HG03457 (cell line): ENCODE results near the gene NRXN3.

Experiments
- ATAC-seq: cut with Tn5 transposase; IDR thresholded peaks from one replicate; pipeline ENCODE4 v1.9.1; 2021; ENCODE audit warnings: moderate number of reproducible peaks; ENCODE audit not compliant: unreplicated experiment

The NRXN3 gene

DNA sequence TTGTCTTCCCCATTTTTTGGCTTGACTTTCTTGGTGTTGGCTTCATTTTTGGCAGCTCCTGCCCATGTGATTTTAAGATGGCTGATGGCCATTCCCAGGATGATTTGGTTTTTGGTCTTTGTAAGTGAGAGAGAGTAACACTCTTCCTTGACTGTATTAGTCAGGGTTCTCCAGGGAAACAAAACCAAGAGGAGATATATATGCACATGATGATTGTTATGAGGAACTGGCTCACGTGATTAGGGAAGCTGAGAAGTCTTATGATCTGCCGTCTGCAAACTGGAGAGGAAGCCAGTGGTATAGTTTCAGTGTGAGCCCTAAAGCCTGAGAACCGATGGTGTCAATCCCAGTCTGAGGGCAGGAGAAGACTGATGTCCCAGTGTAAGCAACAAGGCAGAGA is 146.6 kb downstream of the NRXN3 start:
- ATAC-seq: no peak

DNA sequence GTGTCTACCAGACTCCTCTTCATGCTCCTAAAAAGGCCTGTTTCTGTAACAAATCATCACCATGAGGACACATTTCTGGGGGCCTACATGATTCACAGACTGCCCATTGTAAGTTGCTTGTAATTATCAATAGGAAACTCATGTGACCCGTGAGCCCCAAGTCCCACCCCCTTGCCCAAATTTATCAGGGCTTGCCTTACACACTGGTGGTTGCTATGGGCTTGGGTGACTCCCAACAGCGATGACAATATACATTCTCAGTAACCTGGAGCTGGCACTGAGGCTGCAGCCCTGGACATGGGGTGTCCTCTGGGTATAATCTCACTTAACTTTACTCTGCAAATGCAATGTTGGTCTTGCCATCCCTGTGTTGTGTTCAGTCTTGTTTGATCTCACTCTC is 149.2 kb downstream of the NRXN3 start:
- no peak for ATAC-seq

DNA sequence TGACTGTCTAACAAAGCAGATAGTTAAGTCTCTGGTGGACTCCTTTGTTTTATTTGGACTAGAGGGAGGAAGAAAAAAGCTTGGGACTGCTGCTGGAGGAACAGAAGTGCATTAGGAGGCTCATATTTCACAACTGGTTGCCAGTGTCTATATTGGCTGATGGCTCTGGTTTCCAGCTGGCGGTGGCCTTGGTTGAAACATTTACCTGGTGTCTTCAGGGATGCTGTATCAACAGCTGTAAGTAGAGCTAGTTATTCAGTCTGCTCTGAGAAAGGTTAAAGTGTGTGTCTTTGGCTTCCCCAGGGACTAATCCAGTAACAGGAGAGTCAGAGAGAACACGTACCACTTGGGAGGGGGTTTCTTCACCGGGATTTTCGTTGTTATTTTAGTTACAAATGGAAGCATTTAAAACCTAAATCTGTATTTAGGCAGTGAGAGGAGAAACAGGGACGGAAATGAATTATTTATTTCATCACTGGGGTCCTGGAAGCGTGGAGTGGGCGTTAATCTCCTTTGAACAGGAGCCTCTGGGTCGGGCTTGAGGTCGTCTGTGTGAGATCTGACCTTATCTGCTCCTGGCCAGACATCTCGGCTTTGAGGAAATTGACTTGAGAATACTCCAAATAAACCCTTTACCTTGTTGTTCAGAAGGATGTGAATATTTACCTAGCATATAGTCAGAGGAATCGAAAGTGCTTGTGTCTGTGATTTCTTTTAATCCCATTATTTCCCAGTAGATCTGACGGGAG is 149.9 kb downstream of the NRXN3 start:
- ATAC-seq: no peak

DNA sequence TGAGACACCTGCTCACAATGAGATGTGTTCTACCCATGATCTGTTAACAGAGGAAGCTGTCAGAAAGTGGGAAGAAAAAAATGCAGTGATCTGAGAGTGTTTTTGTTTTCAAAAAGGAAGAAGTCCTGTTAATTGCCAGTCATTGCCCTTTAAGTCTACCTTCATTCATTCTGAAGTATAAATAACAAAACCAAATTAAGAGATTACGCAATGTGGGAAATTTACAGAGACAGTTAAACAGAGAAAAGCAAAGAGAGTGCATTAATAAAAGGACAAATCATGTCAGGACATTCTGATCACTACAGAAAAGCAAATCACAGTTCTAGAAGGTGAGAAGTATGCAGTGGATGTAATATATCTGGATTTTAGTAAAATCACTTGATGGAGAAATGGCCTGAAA is 154.2 kb downstream of the NRXN3 start:
- no peak for ATAC-seq

DNA sequence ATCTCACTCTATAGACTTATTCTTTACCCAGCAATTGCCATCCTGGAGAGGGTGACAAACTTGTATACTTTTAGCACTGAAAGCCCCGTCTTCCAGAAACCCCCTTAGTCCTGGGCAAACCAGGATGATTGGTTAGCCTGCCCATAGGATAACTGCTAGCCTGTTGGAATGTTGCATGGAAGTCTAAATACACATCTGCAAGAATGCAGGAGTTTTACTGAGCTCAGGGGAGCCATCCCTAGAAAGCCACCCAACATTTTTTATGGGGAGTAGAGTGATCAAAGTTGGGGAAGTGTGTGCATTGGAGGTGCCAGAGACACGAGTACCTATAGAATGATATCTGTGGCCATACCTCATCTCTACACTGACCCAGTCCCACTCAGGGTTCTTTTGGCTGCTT is 155.7 kb downstream of the NRXN3 start:
- ATAC-seq: no peak

DNA sequence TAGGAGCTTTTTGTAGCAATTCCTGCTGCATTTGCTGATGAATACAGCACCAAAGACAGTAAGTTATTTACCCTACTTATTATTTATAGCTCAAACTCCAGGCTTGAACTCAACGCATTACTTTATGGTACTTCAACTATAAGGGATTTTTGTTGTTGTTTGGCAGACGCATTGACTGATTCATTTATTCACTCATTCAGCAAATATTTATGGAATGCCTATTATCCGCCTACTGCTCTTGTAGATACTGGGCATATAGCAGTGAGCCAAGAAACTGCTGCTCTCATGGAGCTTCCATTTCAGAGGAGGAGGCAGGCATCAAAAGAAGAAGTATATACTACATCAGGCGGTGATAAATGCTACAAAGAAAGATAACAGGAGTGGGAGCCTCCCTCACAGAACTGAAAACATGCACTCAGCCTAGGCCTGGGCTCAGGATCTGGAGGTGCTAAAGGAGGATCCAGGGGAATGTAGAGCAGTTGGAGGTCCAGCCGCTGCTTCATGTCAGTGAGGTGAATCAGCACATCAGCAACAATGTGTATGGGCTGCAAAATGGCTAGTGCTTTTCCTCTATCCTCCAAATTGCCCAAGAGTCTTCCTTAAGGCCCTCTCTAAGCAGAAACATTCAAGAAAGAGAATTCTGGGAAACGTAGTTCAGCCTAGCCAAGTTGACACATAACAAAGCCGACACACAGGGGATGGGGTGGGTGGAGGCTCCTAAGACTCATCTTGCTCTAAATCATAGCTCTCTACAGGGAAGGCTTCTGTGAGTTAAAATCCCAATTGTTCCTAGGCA is 157.5 kb downstream of the NRXN3 start:
- ATAC-seq: no peak

DNA sequence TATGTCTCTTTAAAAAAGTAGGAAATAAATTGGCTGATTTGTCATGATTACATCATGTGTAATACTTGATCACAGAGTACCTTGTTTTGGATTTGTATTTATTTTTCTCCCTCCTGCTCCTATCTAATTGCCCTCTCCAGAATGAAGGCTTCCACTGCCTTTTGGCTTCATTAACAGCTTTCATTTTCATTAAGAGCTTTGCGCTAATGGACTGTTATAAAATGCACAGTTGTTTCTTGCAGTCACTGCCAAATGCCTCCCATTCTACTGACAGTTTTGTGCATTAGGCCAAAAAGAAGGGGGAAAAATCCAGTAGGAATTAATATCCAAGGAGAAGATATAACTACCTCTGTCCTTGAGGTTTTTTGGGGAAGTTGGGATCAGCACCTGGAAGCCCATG is 159.2 kb downstream of the NRXN3 start:
- no peak for ATAC-seq

DNA sequence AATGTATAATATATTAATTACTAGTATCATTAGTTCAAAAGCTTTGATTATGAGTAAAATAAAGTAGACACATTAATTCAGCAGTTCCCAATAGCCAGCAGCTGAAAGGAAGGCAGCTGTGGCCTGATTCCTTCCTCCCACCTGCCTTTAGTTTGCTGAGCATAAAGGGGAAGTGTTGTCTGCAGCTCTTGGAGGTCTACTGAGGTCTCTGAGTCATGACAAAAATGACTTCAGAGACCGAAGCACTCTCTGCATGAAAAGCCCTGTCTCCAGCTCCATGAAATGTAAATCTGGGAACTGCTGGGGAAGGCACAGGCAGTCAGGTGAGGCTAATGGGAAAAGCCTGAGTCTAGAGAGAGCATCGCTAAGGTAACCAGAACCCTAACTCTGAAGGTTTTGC is 165.4 kb downstream of the NRXN3 start:
- ATAC-seq: no peak

DNA sequence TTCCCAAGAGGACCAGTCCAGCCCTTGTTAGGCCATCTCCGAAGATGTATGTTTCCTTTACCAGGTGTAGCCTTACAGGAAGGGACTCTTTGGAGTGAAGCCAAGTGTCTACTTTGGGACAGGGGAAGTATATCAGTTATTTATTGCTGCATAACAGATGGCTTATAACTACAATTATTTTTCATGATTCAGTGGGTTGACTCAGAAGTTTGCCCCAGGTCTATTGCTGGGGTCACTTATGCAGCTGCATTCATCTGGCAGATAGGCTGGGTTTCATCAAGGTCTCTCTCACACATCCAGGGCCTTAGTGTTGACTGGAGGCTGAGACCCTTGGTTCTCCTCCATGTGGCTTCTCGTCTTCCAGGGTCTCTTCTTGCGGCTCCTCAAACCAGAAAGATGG is 170.1 kb downstream of the NRXN3 start:
- no peak for ATAC-seq

DNA sequence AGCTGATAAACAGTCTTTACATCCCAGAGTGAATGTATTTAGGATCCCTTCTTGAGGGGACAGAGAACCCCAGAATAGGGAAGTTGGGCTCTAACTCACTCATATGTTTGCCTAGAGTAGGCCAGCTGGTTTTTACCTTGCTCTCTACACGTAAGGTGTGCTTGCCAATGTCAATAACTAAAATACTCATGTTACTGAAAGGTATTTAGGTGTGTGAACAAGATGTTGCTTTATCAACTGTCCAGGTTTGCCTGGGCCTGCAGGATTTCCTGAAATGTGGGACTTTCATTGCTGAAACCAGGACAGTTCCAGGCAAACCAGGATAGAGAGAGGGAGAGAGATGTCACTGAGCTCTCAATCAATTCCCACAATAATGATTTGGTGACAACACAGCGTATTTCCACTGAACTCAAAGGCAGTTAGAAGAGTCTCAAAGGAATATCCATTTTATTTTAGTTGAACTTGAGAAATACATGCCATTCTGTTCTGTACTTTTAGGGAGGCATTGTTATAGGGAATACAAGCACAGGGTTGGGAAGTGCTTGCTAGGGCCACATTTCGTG is 171.7 kb downstream of the NRXN3 start:
- ATAC-seq: no peak

DNA sequence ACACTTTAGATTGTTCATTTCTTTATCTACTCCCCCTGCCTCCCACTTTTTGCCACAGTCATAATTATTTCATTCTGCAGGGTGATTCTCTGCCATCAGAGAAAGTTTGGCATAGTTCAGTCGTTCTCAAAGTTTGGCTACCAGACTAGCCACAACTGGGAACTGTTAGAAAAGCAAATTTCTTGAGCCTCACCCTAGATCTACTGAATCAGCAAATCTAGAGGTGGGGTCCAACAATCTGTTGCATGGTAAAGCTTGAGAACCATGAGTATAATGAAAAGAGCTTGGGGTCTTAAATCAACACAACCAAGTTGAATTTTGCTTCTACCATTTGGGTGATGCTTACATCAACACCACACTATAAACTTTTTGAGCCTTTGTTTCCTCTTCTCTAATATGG is 172.7 kb downstream of the NRXN3 start:
- no peak for ATAC-seq

DNA sequence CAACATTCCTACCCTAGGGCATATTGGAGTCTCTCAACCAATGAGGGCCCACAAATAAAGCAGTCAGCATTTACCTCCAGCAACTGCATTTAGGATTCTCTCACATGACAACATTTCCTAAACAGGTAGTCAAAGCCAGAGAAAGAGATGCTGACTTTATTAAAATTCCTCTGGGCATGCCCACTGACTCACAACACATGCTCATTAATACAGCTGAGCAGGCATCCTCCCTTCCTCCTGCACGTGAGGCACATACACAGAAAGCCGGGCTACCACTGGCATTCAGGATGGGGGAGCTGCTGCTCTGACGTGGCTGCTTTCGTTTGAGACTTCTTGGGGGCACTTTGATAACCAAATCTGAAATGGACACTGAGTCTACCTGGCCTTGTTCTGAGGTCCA is 174.1 kb downstream of the NRXN3 start:
- no peak for ATAC-seq

DNA sequence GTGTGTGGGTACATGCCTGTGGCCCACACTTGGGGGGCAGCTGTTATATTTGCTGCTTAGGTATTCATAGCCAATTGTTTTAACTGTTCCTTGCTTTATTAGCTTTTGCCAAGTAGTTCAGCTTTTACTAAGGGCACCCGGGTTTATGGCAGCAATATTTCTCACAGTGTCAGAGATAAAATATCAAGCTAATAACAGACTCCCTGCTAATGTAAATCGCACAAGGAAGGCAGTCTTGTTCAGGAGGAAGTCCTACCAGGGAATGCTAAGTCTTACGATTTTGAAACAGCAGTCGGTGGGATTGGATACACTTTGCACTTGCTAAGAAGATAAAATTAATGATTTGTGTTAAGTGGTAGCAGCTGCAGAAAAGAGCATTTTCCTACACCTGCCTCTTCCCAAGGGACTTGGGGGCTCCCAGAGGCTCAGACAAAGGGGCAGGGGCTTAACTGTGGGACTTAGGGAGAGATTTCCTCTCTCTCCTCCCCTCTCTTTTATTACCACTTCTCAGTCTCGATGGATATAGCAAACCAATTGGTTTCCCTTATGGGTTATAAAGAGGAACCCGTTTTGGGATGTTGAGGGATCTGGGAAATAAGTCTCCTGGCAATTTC is 175.1 kb downstream of the NRXN3 start:
- no peak for ATAC-seq

DNA sequence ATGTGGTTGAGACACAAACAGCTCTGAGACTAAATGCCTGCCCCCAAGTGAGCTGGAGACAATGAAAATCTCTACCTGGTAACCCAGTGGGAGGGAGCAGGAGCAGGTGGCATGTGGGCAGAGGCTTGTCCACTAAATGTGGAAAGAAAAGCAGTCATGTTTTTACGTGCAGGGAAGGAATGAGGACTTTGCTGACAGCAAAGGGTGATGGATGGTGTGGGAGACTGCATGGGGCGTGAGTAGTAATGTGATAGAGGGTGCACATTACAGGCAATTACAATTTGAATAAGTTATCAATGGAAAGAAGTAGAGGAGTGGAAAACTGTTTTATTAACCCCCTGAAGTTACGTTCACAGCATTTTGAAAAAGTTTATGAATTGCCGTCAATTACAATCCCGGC is 176.6 kb downstream of the NRXN3 start:
- no peak for ATAC-seq

DNA sequence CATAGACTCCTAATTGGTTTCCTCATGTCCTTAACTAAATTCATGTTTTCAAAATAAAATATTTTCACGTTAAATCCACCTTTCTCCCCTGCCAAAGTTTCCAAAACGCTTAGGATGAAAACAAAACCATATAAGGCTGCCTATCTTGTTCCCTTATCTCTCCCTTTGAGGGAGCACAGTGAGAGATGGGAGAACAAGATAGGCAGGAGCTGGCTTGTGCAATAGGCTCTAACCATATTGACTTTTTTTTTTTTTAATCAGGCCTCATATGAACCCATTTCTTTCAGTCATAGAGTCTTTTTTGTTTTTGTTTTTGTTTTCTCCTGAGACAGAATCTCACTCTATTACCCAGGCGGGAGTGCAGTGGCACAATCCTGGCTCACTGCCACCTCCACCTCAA is 184.9 kb downstream of the NRXN3 start:
- ATAC-seq: no peak

DNA sequence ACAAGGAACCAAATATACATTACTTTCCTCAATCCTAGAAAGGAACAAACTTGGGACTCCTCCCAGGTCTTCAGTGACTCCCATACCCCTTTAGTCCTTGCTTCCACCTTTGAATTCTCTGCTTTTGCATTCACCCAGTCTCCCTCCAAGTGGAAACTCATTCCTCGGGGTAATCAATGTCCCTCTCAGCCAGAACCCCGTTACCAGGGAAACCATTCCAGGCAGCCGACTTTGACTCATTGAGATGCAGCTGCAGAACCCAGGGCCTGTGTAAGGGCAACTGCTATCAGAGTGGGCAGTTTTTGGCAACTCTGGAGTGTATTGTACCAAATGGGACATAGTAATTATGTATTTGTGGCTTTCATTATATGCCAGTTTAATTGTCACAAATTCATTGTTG is 186.2 kb downstream of the NRXN3 start:
- ATAC-seq: no peak

DNA sequence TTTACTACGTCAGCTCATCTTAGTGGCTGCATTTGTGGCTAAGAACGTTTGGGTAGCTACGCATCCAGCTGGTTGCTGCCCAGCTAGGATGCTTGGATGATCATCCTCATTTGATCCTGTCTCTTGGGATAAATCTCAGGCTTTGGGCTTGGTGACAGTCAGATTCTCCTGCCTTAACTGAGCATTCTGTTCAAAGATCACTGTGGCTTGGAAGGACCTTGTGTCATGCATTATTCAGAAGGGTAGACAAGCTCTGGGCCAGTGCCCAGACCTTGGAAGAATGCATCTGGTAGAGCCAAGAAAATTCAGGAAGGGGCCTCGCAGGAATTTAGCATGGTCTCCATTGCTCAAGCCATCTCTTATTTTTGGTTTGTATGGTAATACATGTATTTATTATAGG is 188.4 kb downstream of the NRXN3 start:
- no peak for ATAC-seq

DNA sequence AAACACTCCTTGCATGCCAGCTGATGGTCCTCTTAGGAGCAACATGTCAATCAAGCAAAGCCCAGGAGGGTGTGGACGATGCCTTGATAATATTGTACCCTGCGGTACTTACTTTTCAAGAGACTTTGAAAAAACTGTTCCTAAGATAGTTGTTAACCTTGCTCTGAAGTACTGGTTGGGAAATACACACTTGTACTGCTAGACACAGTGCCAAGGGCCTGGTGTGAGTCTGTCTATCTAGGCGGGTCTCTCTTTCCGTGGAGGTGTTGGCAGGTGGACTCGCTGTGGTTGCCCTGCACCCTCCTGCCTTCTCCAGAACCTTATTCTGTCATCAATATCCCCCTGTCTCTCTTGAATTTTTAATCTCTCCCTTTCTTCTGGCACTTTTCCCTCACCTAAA is 189.4 kb downstream of the NRXN3 start:
- ATAC-seq: no peak

DNA sequence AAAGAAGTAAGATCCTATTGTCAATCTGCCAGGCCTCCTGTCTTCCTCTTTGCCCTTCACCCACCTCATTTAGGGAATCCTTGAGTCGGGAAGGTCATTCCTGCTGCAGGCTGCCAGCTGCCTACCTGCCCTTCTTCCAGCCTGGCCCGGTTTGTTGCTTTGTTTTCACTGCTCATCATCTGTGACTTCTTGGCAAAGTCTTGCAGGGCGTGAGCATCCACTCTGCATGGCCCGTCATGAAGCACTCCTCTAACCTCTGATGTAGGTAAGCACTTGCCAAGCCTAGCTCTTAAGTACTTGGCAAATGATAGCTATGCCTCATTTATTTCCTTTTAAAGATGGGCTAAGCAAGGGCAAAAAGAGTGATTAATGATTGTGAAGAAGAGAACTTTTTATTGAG is 192.8 kb downstream of the NRXN3 start:
- ATAC-seq: no peak

DNA sequence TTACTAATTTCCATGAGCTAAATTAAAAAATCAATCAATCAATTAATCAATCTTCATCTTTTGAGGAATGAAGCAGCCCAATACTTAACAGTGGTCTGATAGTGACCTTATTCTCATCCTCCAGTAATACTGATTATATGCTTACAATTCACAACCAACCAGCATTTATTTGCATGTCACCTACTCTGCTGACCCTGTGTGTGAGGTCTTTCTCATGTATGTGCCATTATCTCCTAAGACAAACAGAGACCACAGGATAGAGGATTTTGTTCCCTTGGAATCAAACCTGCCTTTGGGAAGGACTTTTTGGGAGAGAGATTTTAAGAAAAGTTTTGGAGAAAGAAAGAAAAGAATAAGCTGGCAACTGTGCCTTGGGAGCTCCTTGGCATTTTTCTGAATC is 197.2 kb downstream of the NRXN3 start:
- ATAC-seq: no peak

DNA sequence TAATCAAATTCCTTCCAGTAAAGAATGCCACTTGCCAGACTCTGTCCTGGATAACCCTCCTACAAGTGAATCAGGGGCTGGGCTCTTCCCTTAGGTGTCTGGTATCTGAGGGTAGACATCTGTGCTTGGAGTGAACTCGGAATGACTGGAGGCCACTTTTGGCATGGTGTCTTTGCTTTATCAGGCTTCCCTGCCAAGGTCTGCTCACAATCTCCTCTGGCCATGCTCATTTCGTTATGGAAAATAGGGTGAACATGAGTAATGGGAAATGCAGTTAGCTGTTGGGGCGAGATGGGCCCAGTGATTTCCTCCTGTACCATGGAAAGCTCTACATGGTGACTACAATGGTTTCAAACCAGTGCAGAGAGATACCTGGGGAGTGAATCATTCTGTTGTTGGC is 212.9 kb downstream of the NRXN3 start:
- ATAC-seq: no peak

DNA sequence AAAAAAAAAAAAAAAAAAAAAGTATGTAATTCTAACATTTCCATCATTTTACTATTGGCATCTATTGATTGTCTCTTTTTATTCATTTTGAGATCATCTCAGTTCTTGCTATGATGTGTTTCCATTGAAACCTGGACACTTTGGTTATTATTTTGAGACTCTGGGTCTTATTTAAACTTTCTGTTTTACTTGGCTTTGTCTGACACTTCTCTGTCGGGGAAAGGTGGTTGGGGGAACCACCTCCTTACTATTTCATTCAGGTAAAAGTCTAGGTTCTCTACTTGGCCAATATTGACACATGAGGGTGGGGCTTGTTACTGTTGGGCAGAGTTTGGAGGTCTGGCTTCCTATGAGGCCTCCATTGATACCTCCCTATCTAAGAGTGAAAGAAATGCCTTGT is 228.0 kb downstream of the NRXN3 start:
- ATAC-seq: no peak
